HEK293 (cell line): ENCODE measurements around the gene ZNF24.

Experiments
- BCL11A ChIP-seq: fragments of 450-650 bp; formaldehyde crosslinking; IDR thresholded peaks from 2 replicates; pipeline ENCODE4 v1.5.1; 2016; ENCODE audit warnings: low read depth, missing biosample characterization, missing genetic modification characterization
- KLF1 ChIP-seq: fragments of 450-650 bp; formaldehyde crosslinking; IDR thresholded peaks from 2 replicates; pipeline ENCODE4 v1.5.1; 2016; ENCODE audit warnings: missing biosample characterization, missing genetic modification characterization
- ZNF274 ChIP-seq, 2 experiments: fragments of 200-500 bp in 1 of 2; fragments of 450-650 bp in 1 of 2; sonication (Bioruptor generic) in 1 of 2; formaldehyde crosslinking in 1 of 2; IDR thresholded peaks; 2 replicates each; pipeline versions ENCODE4 v1.5.1 to v1.6.1; 2014 to 2016; ENCODE audit warnings: borderline replicate concordance in 1 of 2, inconsistent platforms in 1 of 2, low read length in 1 of 2, missing biosample characterization in 1 of 2, missing genetic modification characterization in 1 of 2
- ZNF530 ChIP-seq: fragments of 450-650 bp; formaldehyde crosslinking; IDR thresholded peaks from 2 replicates; pipeline ENCODE4 v1.5.1; 2016; ENCODE audit warnings: low read depth, missing biosample characterization, missing genetic modification characterization
- TF ChIP-seq, protein P1 (sequence below): fragments of 450-650 bp; formaldehyde crosslinking; IDR thresholded peaks from 2 replicates; pipeline ENCODE4 v1.5.1; 2016; ENCODE audit warnings: missing biosample characterization, missing genetic modification characterization
- TF ChIP-seq, protein P2 (sequence below): fragments of 450-650 bp; formaldehyde crosslinking; IDR thresholded peaks from 2 replicates; pipeline ENCODE4 v1.5.1; 2016; ENCODE audit warnings: missing biosample characterization, missing genetic modification characterization

DNA sequence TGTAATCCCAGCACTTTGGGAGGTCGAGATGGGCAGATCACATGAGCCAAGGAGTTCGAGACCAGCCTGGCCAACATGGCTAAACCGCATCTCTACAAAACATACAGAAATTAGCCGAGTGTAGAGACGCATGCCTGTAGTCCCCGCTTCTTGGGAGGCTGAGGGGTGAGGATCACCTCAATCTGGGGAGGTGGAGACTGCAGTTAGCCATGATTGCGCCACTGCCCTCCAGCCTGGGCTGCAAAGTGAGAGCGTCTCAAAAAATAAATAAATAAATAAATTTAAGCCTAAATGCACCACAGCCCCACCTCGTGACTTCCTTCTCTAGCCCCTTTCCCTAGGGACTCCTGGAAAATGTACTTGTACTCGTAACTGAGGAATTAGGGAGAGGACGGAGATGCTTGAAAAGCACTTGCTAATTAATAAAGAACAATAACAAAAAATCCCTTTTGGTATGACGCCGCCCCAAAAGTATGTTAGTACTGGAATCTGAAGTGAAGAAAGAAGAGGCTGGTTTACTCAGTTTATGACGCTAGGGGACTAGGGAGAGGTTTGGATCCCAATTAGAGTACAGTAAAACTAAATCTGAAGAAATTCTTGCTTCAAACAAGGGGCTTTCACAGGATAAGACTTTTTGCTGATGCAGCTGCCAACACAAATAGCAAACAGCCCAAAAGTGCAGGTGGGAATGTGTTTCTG is 33.8 kb upstream of the ZNF24 start:
- TF ChIP-seq, protein P1, sequence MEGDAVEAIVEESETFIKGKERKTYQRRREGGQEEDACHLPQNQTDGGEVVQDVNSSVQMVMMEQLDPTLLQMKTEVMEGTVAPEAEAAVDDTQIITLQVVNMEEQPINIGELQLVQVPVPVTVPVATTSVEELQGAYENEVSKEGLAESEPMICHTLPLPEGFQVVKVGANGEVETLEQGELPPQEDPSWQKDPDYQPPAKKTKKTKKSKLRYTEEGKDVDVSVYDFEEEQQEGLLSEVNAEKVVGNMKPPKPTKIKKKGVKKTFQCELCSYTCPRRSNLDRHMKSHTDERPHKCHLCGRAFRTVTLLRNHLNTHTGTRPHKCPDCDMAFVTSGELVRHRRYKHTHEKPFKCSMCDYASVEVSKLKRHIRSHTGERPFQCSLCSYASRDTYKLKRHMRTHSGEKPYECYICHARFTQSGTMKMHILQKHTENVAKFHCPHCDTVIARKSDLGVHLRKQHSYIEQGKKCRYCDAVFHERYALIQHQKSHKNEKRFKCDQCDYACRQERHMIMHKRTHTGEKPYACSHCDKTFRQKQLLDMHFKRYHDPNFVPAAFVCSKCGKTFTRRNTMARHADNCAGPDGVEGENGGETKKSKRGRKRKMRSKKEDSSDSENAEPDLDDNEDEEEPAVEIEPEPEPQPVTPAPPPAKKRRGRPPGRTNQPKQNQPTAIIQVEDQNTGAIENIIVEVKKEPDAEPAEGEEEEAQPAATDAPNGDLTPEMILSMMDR, result no peak
- TF ChIP-seq ZNF530 (tag by site-specific recombination) (no peak), BCL11A (tag by site-specific recombination) (no peak), ZNF274 (IDR thresholded peaks at IDR 0.05; ENCODE audit: low read length) (no peak), ZNF274 (tag by site-specific recombination; IDR thresholded peaks at IDR 0.05; ENCODE audit: borderline replicate concordance) (no peak), KLF1 (tag by site-specific recombination) (no peak)
- TF ChIP-seq, protein P2, sequence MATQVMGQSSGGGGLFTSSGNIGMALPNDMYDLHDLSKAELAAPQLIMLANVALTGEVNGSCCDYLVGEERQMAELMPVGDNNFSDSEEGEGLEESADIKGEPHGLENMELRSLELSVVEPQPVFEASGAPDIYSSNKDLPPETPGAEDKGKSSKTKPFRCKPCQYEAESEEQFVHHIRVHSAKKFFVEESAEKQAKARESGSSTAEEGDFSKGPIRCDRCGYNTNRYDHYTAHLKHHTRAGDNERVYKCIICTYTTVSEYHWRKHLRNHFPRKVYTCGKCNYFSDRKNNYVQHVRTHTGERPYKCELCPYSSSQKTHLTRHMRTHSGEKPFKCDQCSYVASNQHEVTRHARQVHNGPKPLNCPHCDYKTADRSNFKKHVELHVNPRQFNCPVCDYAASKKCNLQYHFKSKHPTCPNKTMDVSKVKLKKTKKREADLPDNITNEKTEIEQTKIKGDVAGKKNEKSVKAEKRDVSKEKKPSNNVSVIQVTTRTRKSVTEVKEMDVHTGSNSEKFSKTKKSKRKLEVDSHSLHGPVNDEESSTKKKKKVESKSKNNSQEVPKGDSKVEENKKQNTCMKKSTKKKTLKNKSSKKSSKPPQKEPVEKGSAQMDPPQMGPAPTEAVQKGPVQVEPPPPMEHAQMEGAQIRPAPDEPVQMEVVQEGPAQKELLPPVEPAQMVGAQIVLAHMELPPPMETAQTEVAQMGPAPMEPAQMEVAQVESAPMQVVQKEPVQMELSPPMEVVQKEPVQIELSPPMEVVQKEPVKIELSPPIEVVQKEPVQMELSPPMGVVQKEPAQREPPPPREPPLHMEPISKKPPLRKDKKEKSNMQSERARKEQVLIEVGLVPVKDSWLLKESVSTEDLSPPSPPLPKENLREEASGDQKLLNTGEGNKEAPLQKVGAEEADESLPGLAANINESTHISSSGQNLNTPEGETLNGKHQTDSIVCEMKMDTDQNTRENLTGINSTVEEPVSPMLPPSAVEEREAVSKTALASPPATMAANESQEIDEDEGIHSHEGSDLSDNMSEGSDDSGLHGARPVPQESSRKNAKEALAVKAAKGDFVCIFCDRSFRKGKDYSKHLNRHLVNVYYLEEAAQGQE, result no peak
